ENCODE measurements around the gene ATP6V1G1.

ATP6V1G1 gene

DNA sequence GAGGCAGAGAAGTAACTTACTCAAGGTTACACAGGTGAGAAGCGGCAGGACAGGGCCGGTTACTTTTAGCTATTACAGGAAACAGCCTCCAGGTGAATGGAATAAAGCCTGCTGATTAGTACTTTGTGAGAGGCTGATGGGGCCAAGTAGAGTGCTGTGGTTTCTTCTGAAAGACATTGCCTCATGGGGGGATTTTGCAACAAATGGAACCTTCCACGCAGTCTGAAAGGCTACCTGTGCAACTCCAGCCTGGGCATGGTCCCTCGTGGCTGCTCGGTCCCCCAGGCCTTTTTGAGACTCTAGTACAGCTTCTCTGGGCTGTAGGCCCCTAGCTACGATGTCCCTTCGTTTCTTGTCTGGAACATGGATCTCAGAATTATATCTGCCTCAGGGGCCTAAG, 25.5 kb downstream of the ATP6V1G1 start:
- no peak for DNase-seq (ENCODE audit: low read depth)

- DNase-seq (ENCODE audit: low read depth) = no peak
Observed at GRCh38 chr9:114613919-114614318, 26.4 kb downstream of the ATP6V1G1 start.

- DNase-seq (ENCODE audit: low read depth) = no peak
Observed at GRCh38 chr9:114614373-114614772, 26.8 kb downstream of the ATP6V1G1 start.

DNA sequence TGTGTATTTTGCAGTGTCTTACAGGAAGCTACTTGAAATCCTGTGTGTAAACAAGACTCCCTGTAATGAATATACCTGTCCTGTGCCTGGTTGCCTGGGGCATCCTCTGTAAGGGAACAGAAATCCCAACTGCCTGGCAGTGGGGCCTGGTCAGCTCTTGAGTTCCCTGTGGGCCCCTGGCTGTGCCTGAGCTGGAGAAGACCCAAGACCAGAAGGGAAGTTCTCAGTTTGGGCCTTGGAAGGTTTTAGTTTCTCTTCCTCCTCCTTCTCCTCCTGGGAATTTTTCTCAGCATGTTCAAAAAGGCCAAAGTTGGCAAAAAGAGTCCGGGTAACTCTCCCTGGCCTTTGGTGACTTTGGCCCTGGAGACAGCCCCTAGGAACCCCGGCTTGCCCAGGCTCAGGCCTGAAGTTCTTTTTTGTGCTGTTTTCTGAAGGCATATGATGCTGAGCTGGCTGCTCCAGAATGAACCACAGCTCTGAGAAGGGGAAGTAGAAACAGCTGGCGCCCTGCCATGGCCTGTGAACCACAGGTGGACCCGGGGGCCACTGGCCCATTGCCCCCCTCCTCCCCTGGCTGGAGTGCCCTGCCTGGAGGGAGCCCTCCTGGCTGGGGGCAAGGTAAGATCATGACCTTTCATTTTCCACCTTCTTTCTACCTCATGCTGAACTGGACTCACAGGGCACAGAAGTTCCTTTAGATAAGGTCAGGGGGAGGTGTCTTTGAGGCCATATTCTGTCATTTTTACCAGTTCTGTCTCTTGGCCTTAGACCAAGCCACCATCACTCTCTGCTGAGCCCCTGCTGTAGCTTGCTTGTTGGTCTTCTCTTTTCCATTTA, 29.3 kb downstream of the ATP6V1G1 start:
- DNase-seq (ENCODE audit: low read depth) = no peak

- DNase-seq (ENCODE audit: low read depth) = no peak
Observed at GRCh38 chr9:114619191-114619761, 31.7 kb downstream of the ATP6V1G1 start.

GRCh38 chr9:114621561-114621960, 34.0 kb downstream of the ATP6V1G1 start:
- no peak for DNase-seq (ENCODE audit: low read depth)

DNA sequence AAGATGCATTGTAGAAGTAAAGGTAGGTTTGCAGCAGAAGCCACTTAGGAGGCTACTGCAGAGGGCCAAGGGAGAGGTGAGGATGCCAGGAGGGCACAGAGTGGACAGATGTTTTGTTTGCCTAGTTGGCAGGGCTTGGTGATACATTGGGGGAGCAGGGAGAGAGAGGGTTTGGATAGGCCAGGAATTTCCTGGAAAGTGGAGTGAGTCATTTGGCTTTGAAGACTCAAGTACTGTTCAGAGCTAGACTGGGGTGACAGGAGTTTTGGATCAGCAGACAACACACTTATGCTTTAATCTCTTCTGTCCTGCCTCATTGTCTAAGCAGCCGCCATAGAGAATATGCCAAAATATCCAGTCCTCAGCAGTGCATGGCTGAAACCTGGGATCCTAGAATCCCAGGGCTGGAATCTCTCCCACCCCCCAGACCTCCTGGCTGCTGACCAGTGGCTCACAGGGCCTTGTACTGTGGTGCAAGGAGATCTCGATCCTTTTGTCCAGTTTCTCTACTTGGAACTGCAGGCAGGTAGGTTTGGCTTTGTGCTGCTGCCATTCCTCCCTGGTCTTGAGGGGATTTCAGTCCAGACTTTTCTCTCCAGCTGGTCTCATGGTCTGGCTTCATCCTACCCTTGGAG, 34.5 kb downstream of the ATP6V1G1 start:
- no peak for DNase-seq (ENCODE audit: low read depth)

DNA sequence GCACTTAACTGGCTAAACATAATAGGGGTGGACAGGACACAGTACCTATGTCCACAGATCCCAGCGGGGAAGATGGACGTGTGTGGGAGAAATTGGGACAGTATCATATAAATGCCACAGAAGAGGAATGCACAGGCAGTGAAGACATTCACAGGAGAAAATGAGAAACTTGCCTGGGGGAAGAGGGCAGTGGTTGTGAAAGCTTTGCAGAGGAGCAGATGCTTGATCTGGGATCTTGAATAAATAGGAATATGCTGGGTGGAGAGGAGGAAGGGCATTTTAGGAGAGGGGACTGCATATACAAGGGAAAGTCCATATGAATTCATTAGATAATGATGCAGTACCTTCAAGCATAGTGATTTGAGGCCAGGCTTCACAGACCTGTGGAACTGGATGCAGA, 37.1 kb downstream of the ATP6V1G1 start:
- no peak for DNase-seq (ENCODE audit: low read depth)

DNA sequence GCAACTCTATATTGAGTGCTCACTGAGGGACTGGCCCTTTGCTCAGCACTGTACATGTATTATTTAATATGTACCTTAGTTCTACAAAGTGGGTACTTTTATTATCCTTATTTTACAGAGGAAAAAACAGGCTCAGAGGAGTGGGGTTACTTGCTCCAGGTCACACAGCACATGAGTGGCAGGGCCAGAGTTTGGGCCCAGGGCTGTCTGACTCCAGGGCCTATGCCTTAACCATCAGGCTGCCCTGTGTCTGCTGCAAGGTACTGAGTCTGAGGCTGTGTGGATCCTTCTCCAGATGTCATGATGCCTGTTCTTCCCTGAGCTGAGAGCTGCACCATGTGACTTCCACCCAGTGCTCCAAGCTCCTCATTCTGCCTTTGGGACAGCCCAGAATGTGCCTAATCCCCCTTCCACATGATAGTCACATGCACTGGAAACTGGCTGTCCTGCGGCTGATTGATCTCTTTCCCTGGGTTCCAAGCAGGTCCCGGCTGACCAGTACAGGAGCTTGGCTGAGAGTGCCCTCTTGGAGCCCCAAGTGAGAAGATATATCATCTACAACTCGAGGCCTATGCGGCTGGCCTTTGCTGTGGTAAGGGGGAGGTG, 38.9 kb downstream of the ATP6V1G1 start:
- DNase-seq (ENCODE audit: low read depth) = no peak

GRCh38 chr9:114627553-114627952, 40.0 kb downstream of the ATP6V1G1 start:
- no peak for DNase-seq (ENCODE audit: low read depth)

GRCh38 chr9:114629563-114630090, 42.1 kb downstream of the ATP6V1G1 start:
- no peak for DNase-seq (ENCODE audit: low read depth)

DNA sequence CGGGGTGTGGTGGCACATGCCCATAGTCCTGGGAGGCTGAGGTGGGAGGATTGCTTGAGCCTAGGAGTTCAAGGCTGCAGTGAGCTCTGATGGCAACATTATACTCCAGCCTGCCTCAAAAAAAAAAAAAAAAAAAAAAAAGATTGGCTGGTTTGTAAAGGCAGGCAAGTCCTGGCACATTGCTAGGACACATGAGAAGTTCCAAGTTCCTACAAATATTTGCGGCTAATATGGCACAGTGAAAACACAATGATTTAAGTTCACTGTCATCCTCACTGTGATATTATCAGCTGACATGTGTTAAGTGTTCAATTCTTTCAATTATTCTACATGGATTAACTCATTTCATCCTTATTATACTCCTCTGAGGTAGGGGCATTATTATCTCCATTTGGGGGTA, 43.6 kb downstream of the ATP6V1G1 start:
- DNase-seq (ENCODE audit: low read depth) = no peak

- DNase-seq (ENCODE audit: low read depth) = no peak
Observed at GRCh38 chr9:114633438-114634089, 46.0 kb downstream of the ATP6V1G1 start.

DNA sequence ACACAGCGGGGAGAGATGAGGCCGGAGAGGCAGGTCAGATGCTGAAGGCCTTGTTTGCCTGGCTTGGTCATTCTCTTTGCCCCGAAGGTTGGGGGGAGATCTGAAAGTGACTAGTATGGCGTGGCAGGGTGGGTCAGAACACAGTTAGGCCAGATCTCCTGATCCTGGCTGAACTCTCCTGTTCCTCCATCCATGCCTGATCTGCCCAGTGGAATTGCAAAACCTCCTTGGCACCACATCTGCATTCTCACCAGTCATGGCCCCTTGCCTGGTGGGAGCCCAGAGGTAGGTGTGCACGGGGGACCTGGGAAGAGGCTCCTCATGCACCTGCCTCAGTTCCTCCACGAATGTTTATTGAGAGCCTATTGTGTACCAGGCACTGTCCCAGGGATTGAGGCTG, 46.8 kb downstream of the ATP6V1G1 start:
- no peak for DNase-seq (ENCODE audit: low read depth)

DNA sequence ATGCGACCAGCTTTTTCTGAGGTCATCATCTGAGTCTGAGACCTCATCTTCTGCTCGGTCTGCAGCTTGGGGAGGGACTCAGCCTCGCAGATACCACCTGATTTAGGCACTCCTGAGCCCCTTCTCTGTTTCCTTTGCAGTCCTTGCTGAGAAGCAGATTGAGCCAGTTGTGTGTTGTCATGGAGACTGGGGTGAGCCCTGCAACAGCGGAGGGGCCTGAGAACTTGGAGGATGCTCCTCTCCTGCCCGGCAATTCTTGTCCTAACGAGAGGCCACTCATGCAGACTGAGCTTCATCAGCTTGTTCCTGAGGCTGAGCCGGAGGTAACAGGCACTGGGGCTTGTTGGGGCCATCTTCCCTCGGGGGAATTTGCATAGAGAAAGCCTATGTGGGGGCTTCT, 50.8 kb downstream of the ATP6V1G1 start:
- no peak for DNase-seq (ENCODE audit: low read depth)

- DNase-seq (ENCODE audit: low read depth) = no peak
Observed at GRCh38 chr9:114641967-114642366, 54.4 kb downstream of the ATP6V1G1 start.

DNA sequence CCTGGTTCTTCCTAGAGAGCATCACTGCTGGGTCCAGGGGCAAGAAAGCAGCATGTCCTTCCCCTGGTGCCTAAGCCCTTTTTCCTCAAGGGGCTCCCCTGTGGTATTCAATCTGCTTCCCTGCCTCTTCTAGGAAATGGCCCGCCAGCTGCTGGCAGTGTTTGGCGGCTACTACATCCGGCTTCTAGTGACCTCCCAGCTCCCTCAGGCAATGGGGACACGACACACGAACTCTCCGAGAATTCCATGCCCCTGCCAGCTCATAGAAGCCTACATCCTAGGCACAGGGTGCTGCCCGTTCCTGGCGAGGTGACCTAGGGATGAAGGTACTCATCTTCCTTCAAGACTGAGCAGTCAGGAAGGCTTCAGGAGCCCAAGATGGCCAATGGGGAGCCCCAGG, 55.4 kb downstream of the ATP6V1G1 start:
- no peak for DNase-seq (ENCODE audit: low read depth)

DNA sequence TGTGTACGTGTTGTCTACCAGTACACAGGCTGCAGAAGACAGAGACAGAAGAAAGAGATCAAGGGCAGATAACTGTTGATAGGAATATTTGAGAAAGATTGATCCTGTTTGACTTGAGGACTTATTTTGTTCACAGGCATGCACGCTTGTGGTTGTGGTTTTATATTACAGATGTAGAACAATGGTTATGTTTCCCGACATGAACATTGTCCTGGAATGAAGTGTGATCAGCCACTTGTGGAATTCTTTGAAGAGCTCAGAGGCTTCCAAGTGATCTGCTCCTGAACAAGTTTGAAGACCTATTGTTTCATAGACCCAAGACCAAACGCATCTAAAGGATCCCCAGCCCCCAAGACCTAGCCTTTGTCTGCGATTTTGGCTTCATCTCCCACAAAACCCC, 56.3 kb downstream of the ATP6V1G1 start:
- DNase-seq (ENCODE audit: low read depth) = no peak
